ENCODE data around the gene GNL2.
"Not testable (repeated sequence)": the region's sequence is repeated elsewhere in the genome, so short reads cannot be mapped to it uniquely, and the experiment has no call there.

Gene GNL2

GRCh38 chr1:37606481-37607263 lies 10.9 kb upstream of the GNL2 start:
- no peak for DNase-seq (ENCODE audit: low read depth in 2 of 2)

GRCh38 chr1:37605806-37606474 lies 10.2 kb upstream of the GNL2 start:
- no peak for DNase-seq (ENCODE audit: low read depth in 2 of 2)

GRCh38 chr1:37605061-37605650 lies 9.4 kb upstream of the GNL2 start:
- DNase-seq (ENCODE audit: low read depth in 2 of 2): no peak

- no peak for DNase-seq (ENCODE audit: low read depth in 2 of 2)
Measured at GRCh38 chr1:37602750-37603694, 7.3 kb upstream of the GNL2 start.

GRCh38 chr1:37601441-37601840 lies 5.7 kb upstream of the GNL2 start:
- DNase-seq (ENCODE audit: low read depth in 2 of 2): no peak

- DNase-seq (ENCODE audit: low read depth in 2 of 2): no peak
Measured at GRCh38 chr1:37599940-37600339, 4.2 kb upstream of the GNL2 start.

DNA sequence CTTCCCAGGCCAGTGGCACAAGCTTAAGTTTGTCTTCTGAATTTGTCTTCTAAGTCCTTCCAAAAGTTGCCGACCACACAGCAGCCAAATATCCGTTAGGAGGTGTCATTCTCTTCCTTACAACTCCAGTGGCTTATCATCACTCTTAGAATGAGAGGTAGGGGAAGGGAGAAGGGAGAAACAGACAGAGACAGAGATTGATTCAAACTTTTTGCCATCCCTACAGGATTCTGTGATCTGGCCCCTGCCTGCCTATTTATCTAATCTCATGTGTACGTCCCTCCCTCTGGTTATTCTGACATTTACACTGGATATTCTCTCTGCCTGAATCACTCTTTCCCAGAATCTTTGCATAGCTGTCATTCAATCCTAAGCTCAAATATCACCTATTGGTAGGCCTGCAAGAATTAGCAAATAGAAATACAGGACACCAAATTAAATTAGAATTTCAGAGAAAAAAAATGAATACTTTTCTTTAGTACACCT lies 488 bp upstream of the GNL2 start:
- no peak for DNase-seq (ENCODE audit: low read depth in 2 of 2)

DNA sequence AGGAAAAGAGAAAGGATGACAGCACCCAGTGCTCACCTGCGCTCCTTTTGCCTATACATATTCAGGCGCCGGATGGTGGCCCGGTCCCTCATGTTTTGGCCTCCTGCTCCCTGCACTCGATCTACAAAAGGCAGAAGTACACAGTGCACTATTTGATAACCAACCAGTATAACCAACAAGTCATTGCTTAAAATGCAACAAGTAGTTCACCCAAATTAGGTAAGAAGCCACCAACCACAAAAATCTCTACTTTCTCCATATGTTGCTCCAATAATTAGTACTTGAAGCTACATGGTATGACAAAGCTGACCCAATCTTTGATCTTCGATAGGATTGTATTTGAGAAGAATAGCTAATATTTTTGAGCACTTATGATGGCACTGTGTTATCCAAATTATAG lies 2.0 kb downstream of the GNL2 start:
- DNase-seq (ENCODE audit: low read depth in 2 of 2): no peak

DNA sequence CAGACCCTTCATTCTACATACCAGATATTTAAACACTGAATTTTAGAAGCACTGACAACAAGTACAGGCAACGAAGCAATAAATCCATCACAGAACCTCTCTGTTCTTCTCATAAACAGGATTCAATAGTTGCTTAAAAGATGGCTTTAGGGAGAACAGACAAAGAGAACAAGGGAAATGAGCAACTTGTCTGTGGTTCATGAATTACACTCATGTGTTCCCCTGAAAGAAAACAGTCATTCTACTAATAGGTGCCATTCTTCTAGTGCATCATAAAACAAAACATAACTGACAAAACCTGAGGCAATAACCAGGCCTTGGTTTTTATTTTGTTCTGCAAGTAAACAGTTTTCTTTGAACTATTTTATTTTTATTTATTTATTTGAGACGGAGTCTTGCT lies 6.8 kb downstream of the GNL2 start:
- no peak for DNase-seq (ENCODE audit: low read depth in 2 of 2)

DNA sequence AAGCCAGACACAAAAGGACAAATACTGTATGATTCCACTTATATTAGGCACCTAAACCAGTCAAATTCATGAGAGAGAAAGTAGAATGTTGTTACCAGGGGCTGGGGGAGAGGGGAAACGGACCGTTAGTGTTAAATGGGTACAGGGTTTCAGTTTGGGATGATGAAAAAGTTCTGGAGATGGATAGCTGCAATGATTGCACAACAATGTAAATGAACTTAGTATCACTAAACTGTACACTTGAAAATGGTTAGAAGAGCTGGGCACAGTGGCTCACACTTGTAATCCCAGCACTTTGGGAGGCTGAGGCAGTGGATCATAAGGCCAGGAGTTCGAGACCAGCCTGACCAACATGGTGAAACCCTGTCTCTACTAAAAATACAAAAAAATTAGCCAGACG lies 11.2 kb downstream of the GNL2 start:
- not testable (repeated sequence) for DNase-seq (ENCODE audit: low read depth in 2 of 2)

GRCh38 chr1:37575692-37576091 lies 20.0 kb downstream of the GNL2 start:
- no peak for DNase-seq (ENCODE audit: low read depth in 2 of 2)

DNA sequence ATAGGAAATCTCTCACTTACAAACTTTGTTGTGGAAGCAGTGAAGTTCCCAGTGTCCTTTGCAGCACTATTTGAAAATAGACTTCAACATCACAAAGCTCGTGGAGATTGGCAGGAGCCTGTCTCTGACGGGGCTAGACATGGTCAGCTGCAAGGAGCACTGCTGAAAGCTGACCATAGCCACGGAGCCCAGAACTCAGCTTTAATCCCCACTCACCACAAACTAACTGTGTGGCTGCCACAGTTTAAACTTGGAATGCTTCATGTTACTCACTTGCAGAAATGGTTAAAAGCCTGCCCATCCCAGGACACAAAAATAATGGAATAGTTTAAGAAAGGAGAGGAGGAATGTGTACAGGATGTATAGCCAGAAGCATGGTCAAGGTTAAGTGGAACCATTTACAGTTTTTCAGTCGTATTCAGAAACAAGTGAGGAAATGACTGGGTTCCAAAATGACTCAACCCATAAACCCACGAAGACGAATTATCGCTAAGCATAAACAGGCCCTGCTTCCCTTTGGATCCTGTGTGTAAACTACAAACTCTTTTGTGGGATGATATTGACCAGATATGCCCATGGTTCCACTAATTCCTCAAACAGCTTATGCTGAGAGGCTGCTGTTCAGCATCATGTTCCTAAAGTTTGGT lies 20.8 kb downstream of the GNL2 start:
- DNase-seq (ENCODE audit: low read depth in 2 of 2): no peak

GRCh38 chr1:37570528-37571334 lies 25.0 kb downstream of the GNL2 start:
- no peak for DNase-seq (ENCODE audit: low read depth in 2 of 2)

DNA sequence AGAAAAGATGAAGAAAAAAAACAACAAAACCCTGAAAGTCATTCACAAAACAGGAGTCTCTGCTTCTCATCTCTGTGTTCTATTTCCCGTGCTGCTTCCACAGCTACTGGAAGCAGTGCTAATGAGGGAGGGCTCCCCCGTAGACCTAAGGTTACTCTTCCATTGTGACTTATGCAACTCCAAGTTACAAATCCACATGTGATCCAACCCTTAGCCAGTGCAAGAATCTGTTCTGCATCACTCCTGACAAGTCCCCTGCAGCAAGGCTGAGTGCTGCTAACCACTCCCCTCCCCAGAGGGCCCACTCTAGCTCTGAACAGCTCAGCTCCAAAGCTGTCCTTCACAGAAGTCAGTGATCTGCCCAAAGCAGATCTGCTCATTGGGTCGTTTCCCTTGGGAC lies 28.7 kb downstream of the GNL2 start:
- no peak for DNase-seq (ENCODE audit: low read depth in 2 of 2)

DNA sequence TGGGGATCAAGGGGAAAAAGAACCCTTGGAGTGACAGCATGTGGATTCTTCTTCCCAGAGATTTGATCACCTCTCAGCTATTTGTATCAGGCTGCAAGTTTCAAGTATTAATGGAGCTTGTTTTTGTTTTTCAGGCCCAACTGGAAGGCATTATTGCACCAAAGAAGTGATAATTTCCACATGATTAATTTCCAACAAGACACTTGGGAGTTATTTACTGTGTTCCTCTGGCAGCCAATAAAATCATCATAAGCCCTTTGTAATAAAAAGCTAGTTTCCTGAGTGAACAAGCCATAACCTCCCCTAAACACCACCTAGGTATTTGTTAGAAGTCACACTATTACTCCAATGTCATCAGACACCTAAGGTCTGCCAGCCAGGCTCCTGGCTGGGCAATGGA lies 30.8 kb downstream of the GNL2 start:
- no peak for DNase-seq (ENCODE audit: low read depth in 2 of 2)

GRCh38 chr1:37562984-37563383 lies 32.8 kb downstream of the GNL2 start:
- no peak for DNase-seq (ENCODE audit: low read depth in 2 of 2)

DNA sequence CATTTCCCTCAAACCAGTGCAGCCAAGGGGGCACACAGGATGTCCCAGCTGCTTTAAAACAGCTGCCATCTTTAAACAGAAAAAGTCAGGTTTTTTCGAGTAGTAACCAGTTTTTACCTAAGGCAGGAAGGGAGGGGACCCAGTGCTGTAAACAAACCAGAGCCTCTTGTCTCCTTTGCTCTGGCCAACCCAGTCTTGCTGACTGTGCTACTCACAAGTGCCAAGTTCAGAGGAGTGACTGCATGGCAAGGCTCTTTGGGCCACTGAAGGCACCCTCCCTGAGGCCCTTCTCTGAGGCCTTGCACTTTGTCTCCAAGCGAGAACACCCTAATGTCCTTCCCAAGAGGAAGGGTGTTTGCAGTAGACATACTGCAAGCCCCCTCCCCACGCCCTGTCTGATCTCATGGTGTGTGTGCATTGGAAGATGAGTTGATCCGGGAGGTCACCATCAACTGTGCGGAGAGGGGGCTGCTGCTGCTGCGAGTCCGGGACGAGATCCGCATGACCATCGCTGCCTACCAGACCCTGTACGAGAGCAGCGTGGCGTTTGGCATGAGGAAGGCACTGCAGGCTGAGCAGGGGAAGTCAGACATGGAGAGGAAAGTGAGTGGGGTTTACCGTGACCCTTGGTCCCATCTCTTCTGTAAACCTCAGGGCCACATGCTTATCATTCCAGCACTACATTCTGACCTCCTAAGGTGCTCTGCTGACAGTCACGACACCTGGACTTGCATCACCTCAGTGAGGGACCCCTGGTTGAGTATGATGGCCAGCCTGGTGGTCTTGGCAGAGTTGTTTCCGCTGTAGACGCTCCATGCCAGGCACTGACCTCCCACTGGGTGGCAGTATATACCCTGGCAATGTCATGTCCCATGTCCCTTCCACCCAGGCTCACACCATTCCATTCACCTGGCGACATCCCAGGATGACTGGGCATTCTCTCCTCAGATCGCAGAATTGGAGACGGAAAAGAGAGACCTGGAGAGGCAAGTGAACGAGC lies 34.3 kb downstream of the GNL2 start:
- DNase-seq (ENCODE audit: low read depth in 2 of 2): no peak

- no peak for DNase-seq (ENCODE audit: low read depth in 2 of 2)
Measured at GRCh38 chr1:37560401-37561132, 35.2 kb downstream of the GNL2 start.
